Liver (tissue), 3 donors: Measurements from ENCODE around the gene RNPS1.

Source experiments
- EGR1 ChIP-seq, 2 donors: IDR thresholded peaks; 2 replicates each; pipeline ENCODE4 v1.6.1; 2016 to 2018; ENCODE audit warnings: antibody characterized with exemption in 2 of 2, low read depth in 2 of 2
- JUND ChIP-seq, 2 donors: IDR thresholded peaks; 2 replicates each; pipeline ENCODE4 v1.6.1; 2016; ENCODE audit warnings: antibody characterized with exemption in 2 of 2
- NR2F2 ChIP-seq: IDR thresholded peaks from 2 replicates; pipeline ENCODE4 v1.6.1; 2016; ENCODE audit warnings: antibody characterized with exemption
- RAD21 ChIP-seq, 2 donors: IDR thresholded peaks; 2 replicates each; pipeline ENCODE4 v1.6.1; 2016; ENCODE audit warnings: antibody characterized with exemption in 2 of 2, mild to moderate bottlenecking in 2 of 2
- RXRA ChIP-seq, 2 donors: IDR thresholded peaks; 2 replicates each; pipeline ENCODE4 v1.6.1; 2017 to 2018; ENCODE audit warnings: antibody characterized with exemption in 2 of 2, mild to moderate bottlenecking in 1 of 2
- SP1 ChIP-seq: IDR thresholded peaks from 2 replicates; pipeline ENCODE4 v1.6.1; 2018; ENCODE audit warnings: antibody characterized with exemption, mild to moderate bottlenecking
- TAF1 ChIP-seq: conservative IDR thresholded peaks from 2 replicates; pipeline ENCODE4 v1.6.1; 2016; ENCODE audit warnings: antibody characterized with exemption, mild to moderate bottlenecking
- YY1 ChIP-seq: IDR thresholded peaks from 2 replicates; pipeline ENCODE4 v1.6.1; 2016; ENCODE audit warnings: antibody characterized with exemption, mild to moderate bottlenecking
- TF ChIP-seq, protein P1 (sequence below): fragments of 150-350 bp; IDR thresholded peaks from 2 replicates; pipeline ENCODE4 v1.5.1; 2017; ENCODE audit warnings: improper control_type of control experiment, low read depth, low read length; ENCODE audit not compliant: missing input control
- TF ChIP-seq, protein P2 (sequence below): IDR thresholded peaks from 2 replicates; pipeline ENCODE4 v1.6.1; 2016; ENCODE audit warnings: antibody characterized with exemption
- TF ChIP-seq, protein P3 (sequence below): IDR thresholded peaks from 2 replicates; pipeline ENCODE4 v1.6.1; 2016; ENCODE audit warnings: antibody characterized with exemption
- TF ChIP-seq, protein P4 (sequence below): IDR thresholded peaks from 2 replicates; pipeline ENCODE4 v1.6.1; 2016; ENCODE audit warnings: antibody characterized with exemption
- donor health status: healthy.
- donor health status: healthy.

DNA sequence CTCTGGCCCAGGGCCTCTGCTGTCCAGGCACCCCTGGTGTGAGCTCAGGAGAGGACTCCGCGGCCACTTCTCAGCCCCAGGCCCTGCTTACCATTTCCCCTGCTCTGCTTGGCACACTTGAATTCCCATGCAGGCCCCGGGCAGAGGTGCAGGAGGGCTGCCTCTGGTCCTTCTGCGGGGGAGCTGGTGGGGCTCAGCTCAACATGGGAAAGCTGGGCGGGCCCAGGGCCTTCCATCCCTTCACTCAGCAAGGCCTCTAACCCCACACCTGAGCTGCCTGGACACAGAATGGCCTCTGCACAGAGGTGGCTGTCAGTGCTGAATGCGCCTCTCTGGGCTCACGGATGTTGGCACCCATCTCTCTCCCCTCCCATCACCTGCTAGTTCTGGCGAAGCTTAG is 12.5 kb upstream of the RNPS1 start:
- TF ChIP-seq, protein P1, sequence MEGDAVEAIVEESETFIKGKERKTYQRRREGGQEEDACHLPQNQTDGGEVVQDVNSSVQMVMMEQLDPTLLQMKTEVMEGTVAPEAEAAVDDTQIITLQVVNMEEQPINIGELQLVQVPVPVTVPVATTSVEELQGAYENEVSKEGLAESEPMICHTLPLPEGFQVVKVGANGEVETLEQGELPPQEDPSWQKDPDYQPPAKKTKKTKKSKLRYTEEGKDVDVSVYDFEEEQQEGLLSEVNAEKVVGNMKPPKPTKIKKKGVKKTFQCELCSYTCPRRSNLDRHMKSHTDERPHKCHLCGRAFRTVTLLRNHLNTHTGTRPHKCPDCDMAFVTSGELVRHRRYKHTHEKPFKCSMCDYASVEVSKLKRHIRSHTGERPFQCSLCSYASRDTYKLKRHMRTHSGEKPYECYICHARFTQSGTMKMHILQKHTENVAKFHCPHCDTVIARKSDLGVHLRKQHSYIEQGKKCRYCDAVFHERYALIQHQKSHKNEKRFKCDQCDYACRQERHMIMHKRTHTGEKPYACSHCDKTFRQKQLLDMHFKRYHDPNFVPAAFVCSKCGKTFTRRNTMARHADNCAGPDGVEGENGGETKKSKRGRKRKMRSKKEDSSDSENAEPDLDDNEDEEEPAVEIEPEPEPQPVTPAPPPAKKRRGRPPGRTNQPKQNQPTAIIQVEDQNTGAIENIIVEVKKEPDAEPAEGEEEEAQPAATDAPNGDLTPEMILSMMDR, result no peak
- TF ChIP-seq, protein P2, sequence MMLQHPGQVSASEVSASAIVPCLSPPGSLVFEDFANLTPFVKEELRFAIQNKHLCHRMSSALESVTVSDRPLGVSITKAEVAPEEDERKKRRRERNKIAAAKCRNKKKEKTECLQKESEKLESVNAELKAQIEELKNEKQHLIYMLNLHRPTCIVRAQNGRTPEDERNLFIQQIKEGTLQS, result no peak
- TF ChIP-seq RAD21 (IDR thresholded peaks at IDR 0.05) (no peak), YY1 (no peak), EGR1 (IDR thresholded peaks at IDR 0.05; ENCODE audit: low read depth in 2 of 2) (no peak), SP1 (no peak), TAF1 (no peak), RXRA (IDR thresholded peaks at IDR 0.05) (no peak), JUND (IDR thresholded peaks at IDR 0.05) (no peak), NR2F2 (no peak)
- TF ChIP-seq, protein P3, sequence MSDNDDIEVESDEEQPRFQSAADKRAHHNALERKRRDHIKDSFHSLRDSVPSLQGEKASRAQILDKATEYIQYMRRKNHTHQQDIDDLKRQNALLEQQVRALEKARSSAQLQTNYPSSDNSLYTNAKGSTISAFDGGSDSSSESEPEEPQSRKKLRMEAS, result no peak
- TF ChIP-seq, protein P4, sequence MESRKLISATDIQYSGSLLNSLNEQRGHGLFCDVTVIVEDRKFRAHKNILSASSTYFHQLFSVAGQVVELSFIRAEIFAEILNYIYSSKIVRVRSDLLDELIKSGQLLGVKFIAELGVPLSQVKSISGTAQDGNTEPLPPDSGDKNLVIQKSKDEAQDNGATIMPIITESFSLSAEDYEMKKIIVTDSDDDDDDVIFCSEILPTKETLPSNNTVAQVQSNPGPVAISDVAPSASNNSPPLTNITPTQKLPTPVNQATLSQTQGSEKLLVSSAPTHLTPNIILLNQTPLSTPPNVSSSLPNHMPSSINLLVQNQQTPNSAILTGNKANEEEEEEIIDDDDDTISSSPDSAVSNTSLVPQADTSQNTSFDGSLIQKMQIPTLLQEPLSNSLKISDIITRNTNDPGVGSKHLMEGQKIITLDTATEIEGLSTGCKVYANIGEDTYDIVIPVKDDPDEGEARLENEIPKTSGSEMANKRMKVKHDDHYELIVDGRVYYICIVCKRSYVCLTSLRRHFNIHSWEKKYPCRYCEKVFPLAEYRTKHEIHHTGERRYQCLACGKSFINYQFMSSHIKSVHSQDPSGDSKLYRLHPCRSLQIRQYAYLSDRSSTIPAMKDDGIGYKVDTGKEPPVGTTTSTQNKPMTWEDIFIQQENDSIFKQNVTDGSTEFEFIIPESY, result no peak
